Measurements from ENCODE around the gene SND1.

- TF ChIP-seq CTCF (IDR thresholded peaks at IDR 0.05) = no peak
- TF ChIP-seq POLR2A (IDR thresholded peaks at IDR 0.05) = no peak
These were observed 417.7 kb downstream of the SND1 start for GRCh38 chr7:128069373-128070364.
